AG04450 (cell line): ENCODE data around the gene HNRNPA3. TPM values are rescaled to one million over a fixed set of nuclear protein-coding genes. Genes with fewer than 3 reads are reported as not detected.
"Not testable (repeated sequence)": the region's sequence is repeated elsewhere in the genome, so short reads cannot be mapped to it uniquely, and the experiment has no call there.

Source experiments
- CTCF ChIA-PET: fragments of 300-600, 350-600 bp; formaldehyde crosslinking; extraction: SDS; loops from one replicate; lab custom pipeline; 2022; ENCODE audit warnings: antibody characterized with exemption, inconsistent platforms; lab: Charles Lee
- POLR2A ChIA-PET: fragments of 350-600 bp; formaldehyde crosslinking; extraction: SDS; loops from one replicate; lab custom pipeline; 2021; ENCODE audit warnings: antibody characterized with exemption, inconsistent platforms; lab: Yijun Ruan, JAX
- DNase-seq: peaks from one replicate; pipeline ENCODE4 v3.0.0-alpha.2; 2011; ENCODE audit warnings: low read depth, low spot score
- H3K27ac ChIP-seq: one replicate; pipeline ENCODE4 v1.5.1; 2012; ENCODE audit warnings: low read depth, low read length, control low read depth
- H3K27me3 ChIP-seq: one replicate; pipeline ENCODE4 v1.6.0; 2012; ENCODE audit warnings: low read length; ENCODE audit not compliant: control insufficient read depth, insufficient read depth
- H3K4me3 ChIP-seq: 2 replicates; pipeline ENCODE4 v1.5.1; 2011; ENCODE audit warnings: mild to moderate bottlenecking, low read depth, low read length, control low read depth
- H3K9me3 ChIP-seq: 2 replicates; pipeline ENCODE4 v1.5.1; 2012; ENCODE audit warnings: low read length; ENCODE audit not compliant: control insufficient read depth, insufficient read depth
- polyA plus RNA-seq: library from polyadenylated mRNA; depleted of rRNA; stranded (reverse); fragments of >200 nt; gene quantifications from 2 replicates; pipeline ENCODE4 v1.2.3, GENCODE V29; 2011
- TF ChIP-seq, protein P1 (sequence below): IDR thresholded peaks from 2 replicates; pipeline ENCODE4 v1.5.1; 2011; ENCODE audit warnings: low read depth, low read length, control low read depth, inconsistent platforms

The HNRNPA3 gene
- polyA plus RNA-seq, 1 experiment = 177 TPM

DNA sequence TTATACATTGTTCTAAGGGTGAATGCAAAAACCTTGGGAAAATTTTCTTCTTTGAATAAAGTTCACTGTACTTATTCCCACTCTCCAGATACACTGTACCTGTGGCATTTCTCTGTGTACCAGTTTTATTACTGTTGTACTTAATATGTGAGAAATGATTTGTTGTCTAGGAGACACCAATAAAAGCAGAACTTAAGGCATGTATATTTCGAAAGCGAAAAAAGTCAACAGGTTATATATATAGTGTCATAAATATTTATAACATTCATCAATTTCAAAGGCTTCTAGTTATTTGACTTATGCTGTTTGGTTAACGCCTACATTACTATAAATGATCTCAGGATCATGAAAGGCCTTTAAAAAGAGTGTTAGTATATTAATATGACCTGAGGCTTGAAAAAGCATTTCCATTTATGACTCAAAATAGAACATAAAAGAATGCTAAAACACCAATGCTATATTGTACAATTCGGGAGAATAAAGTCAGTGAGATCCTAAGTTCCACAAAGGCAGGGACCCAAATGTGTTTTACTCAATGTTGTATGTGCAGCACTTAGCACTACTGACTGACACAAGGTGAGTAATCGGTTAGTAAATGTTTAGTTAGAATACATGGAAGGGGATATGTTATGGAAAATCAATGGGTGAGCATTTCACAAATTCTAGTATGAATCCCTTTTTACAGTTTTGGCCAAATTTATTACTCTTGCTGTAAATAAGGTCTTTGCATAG, 32.2 kb upstream of the HNRNPA3 start:
- POLR2A ChIA-PET = no interaction called here
- DNase-seq = no peak
- H3K27ac ChIP-seq = no peak overlapping the region
- no peaks in the 10 kb centered on the region for H3K27me3 ChIP-seq
- TF ChIP-seq, protein P1, sequence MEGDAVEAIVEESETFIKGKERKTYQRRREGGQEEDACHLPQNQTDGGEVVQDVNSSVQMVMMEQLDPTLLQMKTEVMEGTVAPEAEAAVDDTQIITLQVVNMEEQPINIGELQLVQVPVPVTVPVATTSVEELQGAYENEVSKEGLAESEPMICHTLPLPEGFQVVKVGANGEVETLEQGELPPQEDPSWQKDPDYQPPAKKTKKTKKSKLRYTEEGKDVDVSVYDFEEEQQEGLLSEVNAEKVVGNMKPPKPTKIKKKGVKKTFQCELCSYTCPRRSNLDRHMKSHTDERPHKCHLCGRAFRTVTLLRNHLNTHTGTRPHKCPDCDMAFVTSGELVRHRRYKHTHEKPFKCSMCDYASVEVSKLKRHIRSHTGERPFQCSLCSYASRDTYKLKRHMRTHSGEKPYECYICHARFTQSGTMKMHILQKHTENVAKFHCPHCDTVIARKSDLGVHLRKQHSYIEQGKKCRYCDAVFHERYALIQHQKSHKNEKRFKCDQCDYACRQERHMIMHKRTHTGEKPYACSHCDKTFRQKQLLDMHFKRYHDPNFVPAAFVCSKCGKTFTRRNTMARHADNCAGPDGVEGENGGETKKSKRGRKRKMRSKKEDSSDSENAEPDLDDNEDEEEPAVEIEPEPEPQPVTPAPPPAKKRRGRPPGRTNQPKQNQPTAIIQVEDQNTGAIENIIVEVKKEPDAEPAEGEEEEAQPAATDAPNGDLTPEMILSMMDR = no peak
- no peaks in the 10 kb centered on the region; the same call in 1 of the 2 replicates for H3K9me3 ChIP-seq
- CTCF ChIA-PET = no interaction called here
- no peak overlapping the region for H3K4me3 ChIP-seq

DNA sequence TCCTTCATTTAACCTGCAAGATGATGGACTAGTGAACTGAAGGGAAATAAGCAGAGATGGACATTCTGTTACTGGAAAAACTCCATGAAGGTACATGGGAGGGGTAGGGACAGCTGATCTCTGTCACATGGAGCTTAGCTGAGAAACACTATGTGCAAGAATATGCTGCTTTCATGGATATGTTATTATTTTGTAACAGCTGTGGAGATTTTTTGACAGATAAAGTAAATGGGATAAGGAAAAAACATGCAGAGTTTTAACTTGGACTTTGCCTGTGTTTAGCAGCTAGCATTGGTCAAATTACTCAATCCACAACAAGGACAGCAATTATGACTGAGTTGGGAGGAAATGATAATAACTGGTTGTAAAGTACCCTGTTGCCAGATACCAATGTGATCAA, 28.7 kb upstream of the HNRNPA3 start:
- no peak overlapping the region for H3K27ac ChIP-seq
- no peak for DNase-seq
- no peaks in the 10 kb centered on the region for H3K27me3 ChIP-seq
- POLR2A ChIA-PET = no interaction called here
- TF ChIP-seq, protein P1 = no peak
- CTCF ChIA-PET = interaction anchor here (1.4 kb wide), 1 partner anchor 19 kb away, joined by 4 read pairs; no protein-coding TSS in a partner anchor
- H3K4me3 ChIP-seq = no peak overlapping the region
- no peaks in the 10 kb centered on the region for H3K9me3 ChIP-seq

GRCh38 chr2:177184606-177185005, 28.0 kb upstream of the HNRNPA3 start:
- Histone ChIP-seq H3K4me3 (no peak overlapping the region), H3K27ac (no peak overlapping the region), H3K27me3 (no peaks in the 10 kb centered on the region), H3K9me3 (no peaks in the 10 kb centered on the region)
- ChIA-PET CTCF (interaction anchor here (0.7 to 1.1 kb wide), 3 partner anchors 20 to 111 kb away, joined by 3 to 5 read pairs (median 3); no protein-coding TSS in a partner anchor), POLR2A (no interaction called here)
- TF ChIP-seq, protein P1 = no peak
- DNase-seq = no peak

DNA sequence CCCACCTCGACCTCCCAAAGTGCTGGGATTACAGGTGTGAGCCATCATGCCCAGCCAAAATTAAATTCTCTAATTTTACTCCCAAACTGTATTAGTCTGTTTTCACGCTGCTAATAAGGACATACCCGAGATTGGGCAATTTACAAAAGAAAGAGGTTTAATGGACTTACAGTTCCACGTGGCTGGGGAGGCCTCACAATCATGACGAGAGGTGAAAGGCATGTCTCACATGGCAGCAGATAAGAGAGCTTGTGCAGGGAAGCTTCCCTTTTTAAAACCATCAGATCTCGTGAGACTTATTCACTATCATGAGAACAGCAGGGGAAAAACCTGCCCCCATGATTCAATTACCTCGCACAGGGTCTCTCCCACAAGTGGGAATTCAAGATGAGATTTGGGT, 26.6 kb upstream of the HNRNPA3 start:
- POLR2A ChIA-PET, H3K4me3 ChIP-seq, H3K9me3 ChIP-seq, H3K27me3 ChIP-seq, H3K27ac ChIP-seq, DNase-seq: not testable (repeated sequence)
- CTCF ChIA-PET = interaction anchor here (0.9 kb wide), 1 partner anchor 21 kb away, joined by 3 read pairs; no protein-coding TSS in a partner anchor

- DNase-seq = no peak
- TF ChIP-seq, protein P1 = no peak
- ChIA-PET POLR2A (no interaction called here), CTCF (interaction anchor here (0.6 kb wide), 1 partner anchor 22 kb away, joined by 3 read pairs; no protein-coding TSS in a partner anchor)
- no peak overlapping the region for H3K27ac ChIP-seq
- H3K27me3 ChIP-seq = no peaks in the 10 kb centered on the region
- no peak overlapping the region for H3K4me3 ChIP-seq
- no peaks in the 10 kb centered on the region for H3K9me3 ChIP-seq
Measured at GRCh38 chr2:177187631-177188312, 24.8 kb upstream of the HNRNPA3 start.
